Central memory CD8-positive, alpha-beta T cell (primary cell): Measurements from ENCODE around the gene CCDC171.

Experiments
- ATAC-seq: fragments of 150-1000 bp; cut with Tn5 transposase; replicated peaks from 2 replicates; pipeline ENCODE4 v1.10.0; 2022; ENCODE audit warnings: mild to moderate bottlenecking, moderate FRiP score, moderate number of reproducible peaks; ENCODE audit not compliant: poor library complexity, severe bottlenecking; ENCODE audit errors: extremely low read depth
- DNase-seq, 2 donors: peaks; one replicate each; pipeline ENCODE4 v3.0.0; 2021; ENCODE audit warnings: low spot score in 2 of 2
- H3K27ac Mint-ChIP-seq: one replicate; pipeline ENCODE4 v1.8.0; 2022; ENCODE audit warnings: low read depth, mild to moderate bottlenecking, moderate library complexity, mixed read lengths
- H3K27me3 Mint-ChIP-seq: one replicate; pipeline ENCODE4 v1.8.0; 2022; ENCODE audit warnings: mixed read lengths
- H3K36me3 Mint-ChIP-seq: one replicate; pipeline ENCODE4 v1.8.0; 2022; ENCODE audit warnings: mild to moderate bottlenecking, moderate library complexity, mixed read lengths; ENCODE audit not compliant: insufficient read depth
- H3K4me1 Mint-ChIP-seq: one replicate; pipeline ENCODE4 v1.8.0; 2022; ENCODE audit warnings: mixed read lengths
- H3K4me3 Mint-ChIP-seq: one replicate; pipeline ENCODE4 v1.8.0; 2022; ENCODE audit warnings: mild to moderate bottlenecking, moderate library complexity, mixed read lengths
- H3K9me3 Mint-ChIP-seq: one replicate; pipeline ENCODE4 v1.8.0; 2022; ENCODE audit warnings: mixed read lengths

CCDC171 gene

GRCh38 chr9:15961217-15961616 lies 408.4 kb downstream of the CCDC171 start:
- DNase-seq: no peak
- Mint-ChIP-seq H3K27me3 (no peaks in the 10 kb centered on the region), H3K9me3 (peaks cover 6% of the 10 kb centered on the region), H3K36me3 (no peaks in the 10 kb centered on the region), H3K27ac (no peak overlapping the region), H3K4me3 (no peak overlapping the region), H3K4me1 (no peaks in the 10 kb centered on the region)
- no peak for ATAC-seq

GRCh38 chr9:15965246-15965745 lies 412.5 kb downstream of the CCDC171 start:
- Mint-ChIP-seq H3K4me1 (no peaks in the 10 kb centered on the region), H3K9me3 (no peaks in the 10 kb centered on the region), H3K4me3 (no peak overlapping the region), H3K27me3 (no peaks in the 10 kb centered on the region), H3K27ac (no peak overlapping the region), H3K36me3 (no peaks in the 10 kb centered on the region)
- no peak for ATAC-seq
- DNase-seq: no peak

GRCh38 chr9:15966471-15966870 lies 413.6 kb downstream of the CCDC171 start:
- Mint-ChIP-seq H3K4me3 (no peak overlapping the region), H3K9me3 (no peaks in the 10 kb centered on the region), H3K27ac (no peak overlapping the region), H3K27me3 (no peaks in the 10 kb centered on the region), H3K4me1 (no peaks in the 10 kb centered on the region), H3K36me3 (no peaks in the 10 kb centered on the region)
- DNase-seq (no peak), ATAC-seq (no peak)

DNA sequence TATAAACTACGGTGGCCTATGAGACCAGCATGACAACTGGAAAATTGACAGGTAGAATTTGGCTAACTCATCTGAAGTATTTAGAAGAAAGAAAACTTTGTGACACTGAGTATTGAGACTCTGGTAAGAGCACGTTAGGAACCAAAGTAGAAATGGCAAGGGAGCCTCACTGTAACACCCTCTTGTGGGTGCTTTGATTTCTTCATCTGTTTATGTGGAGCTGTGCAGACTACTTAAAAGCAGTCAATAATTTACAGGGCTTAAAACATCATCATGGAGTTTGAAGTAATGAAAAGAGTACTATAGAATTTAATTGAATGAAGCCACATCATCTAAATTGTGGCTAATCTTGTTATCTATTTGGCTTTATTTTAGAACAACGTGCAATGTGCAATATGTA lies 414.2 kb downstream of the CCDC171 start:
- no peak for DNase-seq
- Mint-ChIP-seq H3K36me3 (no peaks in the 10 kb centered on the region), H3K27me3 (no peaks in the 10 kb centered on the region), H3K4me3 (no peak overlapping the region), H3K27ac (no peak overlapping the region), H3K4me1 (no peaks in the 10 kb centered on the region), H3K9me3 (no peaks in the 10 kb centered on the region)
- ATAC-seq: no peak

- ATAC-seq (no peak), DNase-seq (no peak)
- no peak overlapping the region for H3K27ac Mint-ChIP-seq
- no peaks in the 10 kb centered on the region for H3K4me1 Mint-ChIP-seq
- no peak overlapping the region for H3K4me3 Mint-ChIP-seq
- no peaks in the 10 kb centered on the region for H3K9me3 Mint-ChIP-seq
- no peaks in the 10 kb centered on the region for H3K27me3 Mint-ChIP-seq
- no peaks in the 10 kb centered on the region for H3K36me3 Mint-ChIP-seq
Observed at GRCh38 chr9:15972760-15973159, 419.9 kb downstream of the CCDC171 start.

GRCh38 chr9:15975101-15975778 lies 422.4 kb downstream of the CCDC171 start:
- H3K27me3 Mint-ChIP-seq: no peaks in the 10 kb centered on the region

GRCh38 chr9:15977438-15977837 lies 424.6 kb downstream of the CCDC171 start:
- H3K4me3 Mint-ChIP-seq: no peak overlapping the region
- H3K27me3 Mint-ChIP-seq: no peaks in the 10 kb centered on the region
- H3K27ac Mint-ChIP-seq: no peak overlapping the region
- no peaks in the 10 kb centered on the region for H3K36me3 Mint-ChIP-seq
- no peak for DNase-seq
- H3K9me3 Mint-ChIP-seq: peaks cover 12% of the 10 kb centered on the region
- no peak for ATAC-seq
- H3K4me1 Mint-ChIP-seq: no peaks in the 10 kb centered on the region

More at GRCh38 chr9:15975101-15975778, 422.4 kb downstream of the CCDC171 start:
- H3K9me3 Mint-ChIP-seq: no peaks in the 10 kb centered on the region
- no peak for ATAC-seq
- H3K4me3 Mint-ChIP-seq: no peak overlapping the region
- no peak overlapping the region for H3K27ac Mint-ChIP-seq
- H3K36me3 Mint-ChIP-seq: no peaks in the 10 kb centered on the region
- no peaks in the 10 kb centered on the region for H3K4me1 Mint-ChIP-seq
- no peak for DNase-seq

DNA sequence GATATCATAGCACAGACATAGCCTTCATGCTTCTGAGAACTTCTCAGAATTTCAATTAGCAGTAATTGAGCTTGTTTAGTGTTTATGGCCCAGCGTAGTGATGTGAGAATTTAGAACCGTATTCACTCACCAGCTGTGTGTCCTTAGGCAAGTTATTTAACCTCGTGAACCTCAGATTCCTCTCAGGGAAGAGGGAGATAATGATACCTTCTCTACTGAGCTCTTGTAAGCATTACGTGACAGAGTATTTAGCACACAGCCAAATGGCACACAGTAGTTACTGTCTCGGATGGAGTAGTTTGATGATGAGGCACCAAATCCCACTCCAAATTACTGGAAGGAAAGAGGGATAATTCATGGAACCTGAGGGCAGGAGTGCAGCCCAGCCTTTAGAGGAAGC lies 429.3 kb downstream of the CCDC171 start:
- no peaks in the 10 kb centered on the region for H3K27me3 Mint-ChIP-seq
- H3K4me3 Mint-ChIP-seq: no peak overlapping the region
- H3K27ac Mint-ChIP-seq: no peak overlapping the region
- ATAC-seq (no peak), DNase-seq (no peak)
- H3K36me3 Mint-ChIP-seq: no peaks in the 10 kb centered on the region
- H3K9me3 Mint-ChIP-seq: peaks cover 30% of the 10 kb centered on the region
- no peaks in the 10 kb centered on the region for H3K4me1 Mint-ChIP-seq

- Mint-ChIP-seq H3K36me3 (no peaks in the 10 kb centered on the region), H3K4me3 (no peak overlapping the region), H3K9me3 (peaks cover 41% of the 10 kb centered on the region), H3K27ac (no peak overlapping the region), H3K27me3 (no peaks in the 10 kb centered on the region), H3K4me1 (no peaks in the 10 kb centered on the region)
- no peak for DNase-seq
- no peak for ATAC-seq
Observed at GRCh38 chr9:15999422-16000339, 446.8 kb downstream of the CCDC171 start.

DNA sequence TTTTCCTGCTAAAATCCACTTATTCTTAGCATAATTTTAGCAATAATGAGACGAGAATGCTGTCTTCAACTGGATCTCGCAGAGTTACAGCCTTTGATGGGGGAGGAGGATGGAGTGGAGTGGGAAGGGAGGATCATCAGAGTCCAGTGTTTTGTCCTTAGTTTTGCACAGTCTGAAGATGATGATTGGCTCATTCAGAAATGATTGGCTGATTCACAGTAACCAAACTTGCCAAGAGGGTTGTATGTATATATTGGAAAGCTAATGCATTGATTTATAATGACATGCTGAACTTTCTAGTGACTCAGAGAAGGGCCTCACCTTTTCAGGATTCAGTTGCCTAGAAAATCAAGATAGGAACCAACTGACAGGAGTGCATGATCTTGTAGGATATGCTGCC lies 448.0 kb downstream of the CCDC171 start:
- no peak for DNase-seq
- no peak for ATAC-seq
- H3K36me3 Mint-ChIP-seq: no peaks in the 10 kb centered on the region
- H3K4me3 Mint-ChIP-seq: no peak overlapping the region
- peaks cover 36% of the 10 kb centered on the region for H3K9me3 Mint-ChIP-seq
- no peaks in the 10 kb centered on the region for H3K27me3 Mint-ChIP-seq
- H3K4me1 Mint-ChIP-seq: no peaks in the 10 kb centered on the region
- no peak overlapping the region for H3K27ac Mint-ChIP-seq

- Mint-ChIP-seq H3K36me3 (no peaks in the 10 kb centered on the region), H3K27ac (no peak overlapping the region), H3K4me1 (no peaks in the 10 kb centered on the region), H3K4me3 (no peak overlapping the region), H3K9me3 (peaks cover 30% of the 10 kb centered on the region), H3K27me3 (no peaks in the 10 kb centered on the region)
- no peak for DNase-seq
- ATAC-seq: no peak
Observed at GRCh38 chr9:16001856-16002255, 449.0 kb downstream of the CCDC171 start.

DNA sequence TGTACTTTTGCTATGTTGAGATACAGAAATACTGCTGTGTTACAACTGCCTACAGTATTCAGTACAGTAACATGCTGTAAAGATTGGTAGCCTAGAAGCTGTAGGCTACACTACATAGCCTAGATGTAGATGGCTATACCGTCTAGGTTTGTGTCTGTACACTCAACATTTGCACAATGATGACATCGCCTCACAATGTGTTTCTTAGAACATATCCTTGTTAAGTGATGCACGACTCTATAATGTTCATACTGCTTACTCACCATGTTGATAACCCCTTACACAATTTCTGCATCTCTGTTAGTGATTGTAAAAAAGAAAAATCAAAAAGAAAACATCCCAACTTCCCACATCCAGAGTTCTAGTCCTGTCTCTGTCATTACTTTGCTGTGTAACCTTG lies 450.0 kb downstream of the CCDC171 start:
- ATAC-seq (no peak), DNase-seq (no peak)
- Mint-ChIP-seq H3K36me3 (no peaks in the 10 kb centered on the region), H3K27me3 (no peaks in the 10 kb centered on the region), H3K27ac (no peak overlapping the region), H3K4me3 (no peak overlapping the region), H3K4me1 (no peaks in the 10 kb centered on the region), H3K9me3 (peaks cover 26% of the 10 kb centered on the region)

- Mint-ChIP-seq H3K27me3 (no peaks in the 10 kb centered on the region), H3K27ac (no peak overlapping the region), H3K4me3 (no peak overlapping the region), H3K36me3 (no peaks in the 10 kb centered on the region), H3K9me3 (peaks cover 23% of the 10 kb centered on the region), H3K4me1 (no peaks in the 10 kb centered on the region)
- ATAC-seq: no peak
- no peak for DNase-seq
Observed at GRCh38 chr9:16003785-16004184, 450.9 kb downstream of the CCDC171 start.
